Stimulated activated CD8-positive, alpha-beta memory T cell treated with anti-CD3 and anti-CD28 coated beads, Interleukin-7, amount 100 ng/mL, for 1 hour (primary cell): ENCODE results near the gene ZBTB25.
"Not testable (repeated sequence)": the region's sequence is repeated elsewhere in the genome, so short reads cannot be mapped to it uniquely, and the experiment has no call there.

Experiments used
- DNase-seq, 2 donors: peaks; one replicate each; pipeline ENCODE4 v3.0.0-alpha.2; 2020; ENCODE audit warnings: low read depth in 2 of 2

ZBTB25 gene, protein sequence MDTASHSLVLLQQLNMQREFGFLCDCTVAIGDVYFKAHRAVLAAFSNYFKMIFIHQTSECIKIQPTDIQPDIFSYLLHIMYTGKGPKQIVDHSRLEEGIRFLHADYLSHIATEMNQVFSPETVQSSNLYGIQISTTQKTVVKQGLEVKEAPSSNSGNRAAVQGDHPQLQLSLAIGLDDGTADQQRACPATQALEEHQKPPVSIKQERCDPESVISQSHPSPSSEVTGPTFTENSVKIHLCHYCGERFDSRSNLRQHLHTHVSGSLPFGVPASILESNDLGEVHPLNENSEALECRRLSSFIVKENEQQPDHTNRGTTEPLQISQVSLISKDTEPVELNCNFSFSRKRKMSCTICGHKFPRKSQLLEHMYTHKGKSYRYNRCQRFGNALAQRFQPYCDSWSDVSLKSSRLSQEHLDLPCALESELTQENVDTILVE

DNA sequence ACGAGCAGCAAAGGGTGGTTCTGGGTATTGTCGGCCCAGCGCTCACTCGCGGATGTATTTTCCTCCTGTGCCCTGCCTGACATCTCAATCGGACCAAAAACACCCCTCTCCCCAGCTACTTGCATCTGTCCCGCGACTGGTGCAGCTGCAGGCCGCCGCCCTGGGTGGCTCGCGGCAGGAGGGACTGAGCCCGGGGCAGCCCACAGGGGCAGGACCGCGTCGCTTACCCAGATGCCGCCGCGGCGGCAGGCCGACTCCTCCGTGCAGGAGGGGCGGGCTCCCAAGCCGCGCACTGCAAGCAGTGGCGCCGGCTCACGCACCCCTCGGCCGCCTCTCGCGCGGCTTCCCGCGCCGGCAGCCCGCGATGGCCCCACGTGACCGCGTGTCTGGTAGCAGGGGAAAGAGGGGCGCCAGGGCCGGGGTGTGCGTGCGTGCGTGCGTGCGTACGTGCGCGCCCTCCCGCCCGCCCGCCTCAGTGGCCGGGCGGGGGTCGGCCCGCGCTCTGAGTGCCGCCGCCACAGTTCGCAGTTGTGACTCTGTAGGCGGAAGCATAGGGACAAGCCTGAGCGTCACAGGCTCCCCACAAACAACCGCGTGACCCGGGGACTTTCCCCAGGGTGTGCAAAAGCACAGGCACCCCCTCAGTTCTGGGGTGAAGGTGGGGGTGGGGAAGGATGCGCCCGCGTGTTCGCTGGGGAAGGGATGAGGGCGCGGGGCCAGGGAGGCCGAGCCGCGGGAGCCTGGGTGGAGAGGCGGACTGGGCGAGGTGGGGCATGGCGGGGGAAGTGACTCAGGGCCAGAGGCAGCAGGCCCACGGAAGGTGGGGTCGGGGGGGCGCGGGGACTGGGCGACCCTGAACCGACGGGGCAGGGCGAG lies at the start of gene ZBTB25:
Gene ZBTB25 (minus strand): TSS at position 405 of the 876 bp plus-strand sequence. CDS start 13,305 bp downstream, outside the sequence.
- DNase-seq: peak; percentile 88 to 90

DNA sequence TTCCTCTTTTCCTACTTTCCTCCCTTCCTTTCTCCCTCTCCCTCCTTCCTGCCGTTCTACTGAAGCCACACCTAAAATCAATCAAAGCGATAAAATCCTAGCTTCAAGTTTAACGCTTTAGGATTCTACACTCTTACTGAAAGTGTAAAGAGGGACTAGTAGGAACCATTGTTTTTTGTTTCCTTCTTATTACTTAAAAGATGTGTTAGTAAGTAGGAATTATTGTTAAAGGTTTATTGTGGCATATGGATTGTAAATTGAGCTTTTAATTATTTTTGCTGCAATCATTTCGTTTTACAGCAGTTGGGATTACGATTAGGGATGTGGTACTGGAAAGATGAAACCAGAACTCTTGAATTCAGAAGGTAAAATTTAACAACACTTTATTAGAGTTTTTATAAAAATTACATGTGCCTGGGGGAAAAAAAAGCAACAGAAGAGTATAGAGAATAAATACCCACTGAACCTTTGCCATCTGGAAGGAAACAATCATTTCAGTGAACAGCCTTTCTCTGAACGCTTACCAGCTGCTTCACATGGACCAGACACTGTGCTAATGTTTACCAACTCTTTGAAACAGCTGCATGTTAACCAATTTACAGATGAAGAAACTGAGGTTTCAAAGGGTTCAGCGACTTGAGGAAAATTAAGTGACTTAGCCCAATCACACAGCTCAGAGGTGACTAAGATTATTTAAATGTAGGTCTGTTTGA lies 47.1 kb upstream of the ZBTB25 start:
- DNase-seq: no peak

DNA sequence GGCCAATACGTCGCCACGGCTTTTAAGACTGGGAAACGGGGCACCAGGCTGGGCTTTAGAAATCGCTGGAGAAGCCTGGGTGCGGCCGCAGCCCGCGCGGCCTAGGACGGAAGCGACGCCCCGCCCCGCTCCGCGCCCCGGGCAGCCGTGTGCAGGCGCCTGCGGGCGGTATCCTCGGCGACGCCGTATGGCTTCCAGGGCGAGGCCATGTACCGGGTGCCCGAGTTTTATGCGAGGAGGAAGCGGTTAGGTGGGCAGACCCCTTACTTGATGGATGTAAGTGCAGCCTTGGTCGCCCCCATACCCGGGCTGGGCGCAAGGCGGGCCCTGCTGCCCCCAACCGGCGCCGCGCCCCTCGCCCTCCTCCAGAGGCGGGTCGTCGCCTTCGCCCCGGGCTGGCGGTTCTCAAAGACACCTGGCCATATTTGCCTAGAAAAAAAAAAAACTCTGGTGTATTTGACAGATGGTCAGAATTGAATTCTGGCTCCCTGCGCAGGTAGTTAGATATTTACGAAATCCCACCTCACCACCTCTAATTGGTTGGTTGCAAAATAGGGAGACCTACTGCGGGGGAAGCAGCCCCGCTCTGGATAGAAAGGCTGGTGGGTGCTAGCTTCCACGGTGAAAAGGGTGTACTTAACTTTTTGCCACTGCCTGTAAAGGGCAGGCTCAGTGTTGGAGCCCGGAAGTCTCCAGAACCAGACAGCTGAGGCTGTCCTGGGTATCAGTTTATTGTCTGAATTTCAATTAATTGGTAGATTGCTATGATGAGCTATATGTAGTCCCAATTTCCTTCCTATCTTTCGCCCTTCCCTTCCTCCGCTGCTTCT lies 46.4 kb upstream of the ZBTB25 start, which contains the start of gene PPP1R36:
Gene PPP1R36 (plus strand): TSS at position 171 of the 830 bp plus-strand sequence. CDS start 37 bp downstream, at position 208.
- no peak for DNase-seq

DNA sequence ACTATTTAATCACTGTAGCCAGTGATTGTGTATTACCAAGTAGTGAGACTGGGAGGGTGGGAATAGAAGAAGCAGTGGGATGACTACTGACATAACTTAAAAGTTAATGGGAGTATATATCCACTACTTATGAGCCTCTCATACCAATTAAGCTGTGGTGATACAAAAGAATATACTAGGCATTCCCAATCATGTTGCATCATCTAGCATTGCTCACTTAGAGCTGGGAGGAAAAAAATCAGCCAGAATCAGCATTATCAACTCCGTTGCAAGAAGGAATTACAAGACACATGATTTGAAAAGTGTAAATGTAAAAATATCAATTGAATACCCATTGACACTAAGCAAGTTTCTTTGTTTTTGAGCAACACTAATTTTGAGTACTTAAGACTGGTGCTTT lies 45.4 kb upstream of the ZBTB25 start:
- no peak for DNase-seq

DNA sequence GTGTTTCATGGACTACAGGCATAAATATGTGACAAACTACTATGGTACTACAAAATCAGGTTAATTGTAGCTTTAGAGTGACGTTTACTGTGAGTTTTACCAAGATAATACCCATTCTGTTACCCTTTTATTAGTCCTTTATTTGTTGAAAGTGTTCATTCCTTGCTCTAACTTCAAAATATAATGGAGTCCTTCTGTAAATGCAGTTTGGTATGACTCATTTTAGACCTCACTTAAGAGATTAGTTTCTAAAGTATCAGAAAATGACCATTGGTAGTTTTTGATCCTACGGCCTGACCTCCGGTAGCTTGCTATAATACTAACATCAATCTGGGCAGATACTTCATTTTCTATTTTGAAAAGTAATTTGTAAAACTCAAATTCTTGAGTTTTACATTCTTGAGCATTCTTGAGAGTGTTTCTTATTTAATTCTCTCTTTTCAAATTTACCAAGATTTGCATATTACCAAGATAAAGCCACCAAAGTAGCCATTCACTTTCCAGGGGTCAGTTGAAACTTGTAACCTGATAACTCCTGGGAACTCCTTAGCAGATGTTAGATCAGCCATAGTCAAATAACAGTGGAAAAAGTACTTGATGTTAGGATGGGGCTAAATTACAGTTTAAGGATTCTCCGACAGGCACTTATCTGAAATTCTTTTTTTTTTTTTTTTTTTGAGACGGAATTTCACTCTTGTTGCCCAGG lies 41.1 kb upstream of the ZBTB25 start:
- DNase-seq: no peak

DNA sequence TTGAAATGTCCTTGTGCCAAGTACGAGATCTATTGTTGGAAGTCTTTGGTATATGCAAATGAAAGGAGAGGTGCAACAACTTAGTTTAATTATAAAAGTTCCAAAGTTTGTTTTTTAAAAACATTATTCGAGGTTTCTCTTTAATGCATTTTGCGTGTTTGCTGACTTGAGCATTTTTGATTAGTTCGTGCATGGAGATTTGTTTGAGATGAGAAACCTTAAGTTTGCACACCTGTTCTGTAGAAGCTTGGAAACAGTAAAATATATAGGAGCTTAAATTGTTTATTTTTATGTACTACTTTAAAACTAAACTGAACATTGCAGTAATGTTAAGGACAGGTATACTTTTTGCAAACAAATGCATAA lies 39.2 kb upstream of the ZBTB25 start:
- no peak for DNase-seq

DNA sequence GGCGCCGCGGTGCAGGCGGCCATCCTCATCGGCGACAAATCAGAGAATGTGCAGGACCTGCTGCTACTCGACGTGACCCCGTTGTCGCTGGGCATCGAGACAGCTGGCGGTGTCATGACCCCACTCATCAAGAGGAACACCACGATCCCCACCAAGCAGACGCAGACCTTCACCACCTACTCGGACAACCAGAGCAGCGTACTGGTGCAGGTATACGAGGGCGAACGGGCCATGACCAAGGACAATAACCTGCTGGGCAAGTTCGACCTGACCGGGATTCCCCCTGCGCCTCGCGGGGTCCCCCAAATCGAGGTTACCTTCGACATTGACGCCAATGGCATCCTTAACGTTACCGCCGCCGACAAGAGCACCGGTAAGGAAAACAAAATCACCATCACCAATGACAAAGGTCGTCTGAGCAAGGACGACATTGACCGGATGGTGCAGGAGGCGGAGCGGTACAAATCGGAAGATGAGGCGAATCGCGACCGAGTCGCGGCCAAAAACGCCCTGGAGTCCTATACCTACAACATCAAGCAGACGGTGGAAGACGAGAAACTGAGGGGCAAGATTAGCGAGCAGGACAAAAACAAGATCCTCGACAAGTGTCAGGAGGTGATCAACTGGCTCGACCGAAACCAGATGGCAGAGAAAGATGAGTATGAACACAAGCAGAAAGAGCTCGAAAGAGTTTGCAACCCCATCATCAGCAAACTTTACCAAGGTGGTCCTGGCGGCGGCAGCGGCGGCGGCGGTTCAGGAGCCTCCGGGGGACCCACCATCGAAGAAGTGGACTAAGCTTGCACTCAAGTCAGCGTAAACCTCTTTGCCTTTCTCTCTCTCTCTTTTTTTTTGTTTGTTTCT lies 38.6 kb upstream of the ZBTB25 start:
- no peak for DNase-seq

DNA sequence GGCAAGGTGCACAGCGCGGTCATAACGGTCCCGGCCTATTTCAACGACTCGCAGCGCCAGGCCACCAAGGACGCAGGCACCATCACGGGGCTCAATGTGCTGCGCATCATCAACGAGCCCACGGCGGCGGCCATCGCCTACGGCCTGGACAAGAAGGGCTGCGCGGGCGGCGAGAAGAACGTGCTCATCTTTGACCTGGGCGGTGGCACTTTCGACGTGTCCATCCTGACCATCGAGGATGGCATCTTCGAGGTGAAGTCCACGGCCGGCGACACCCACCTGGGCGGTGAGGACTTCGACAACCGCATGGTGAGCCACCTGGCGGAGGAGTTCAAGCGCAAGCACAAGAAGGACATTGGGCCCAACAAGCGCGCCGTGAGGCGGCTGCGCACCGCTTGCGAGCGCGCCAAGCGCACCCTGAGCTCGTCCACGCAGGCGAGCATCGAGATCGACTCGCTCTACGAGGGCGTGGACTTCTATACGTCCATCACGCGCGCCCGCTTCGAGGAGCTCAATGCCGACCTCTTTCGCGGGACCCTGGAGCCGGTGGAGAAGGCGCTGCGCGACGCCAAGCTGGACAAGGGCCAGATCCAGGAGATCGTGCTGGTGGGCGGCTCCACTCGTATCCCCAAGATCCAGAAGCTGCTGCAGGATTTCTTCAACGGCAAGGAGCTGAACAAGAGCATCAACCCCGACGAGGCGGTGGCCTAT lies 37.8 kb upstream of the ZBTB25 start:
- DNase-seq: no peak

DNA sequence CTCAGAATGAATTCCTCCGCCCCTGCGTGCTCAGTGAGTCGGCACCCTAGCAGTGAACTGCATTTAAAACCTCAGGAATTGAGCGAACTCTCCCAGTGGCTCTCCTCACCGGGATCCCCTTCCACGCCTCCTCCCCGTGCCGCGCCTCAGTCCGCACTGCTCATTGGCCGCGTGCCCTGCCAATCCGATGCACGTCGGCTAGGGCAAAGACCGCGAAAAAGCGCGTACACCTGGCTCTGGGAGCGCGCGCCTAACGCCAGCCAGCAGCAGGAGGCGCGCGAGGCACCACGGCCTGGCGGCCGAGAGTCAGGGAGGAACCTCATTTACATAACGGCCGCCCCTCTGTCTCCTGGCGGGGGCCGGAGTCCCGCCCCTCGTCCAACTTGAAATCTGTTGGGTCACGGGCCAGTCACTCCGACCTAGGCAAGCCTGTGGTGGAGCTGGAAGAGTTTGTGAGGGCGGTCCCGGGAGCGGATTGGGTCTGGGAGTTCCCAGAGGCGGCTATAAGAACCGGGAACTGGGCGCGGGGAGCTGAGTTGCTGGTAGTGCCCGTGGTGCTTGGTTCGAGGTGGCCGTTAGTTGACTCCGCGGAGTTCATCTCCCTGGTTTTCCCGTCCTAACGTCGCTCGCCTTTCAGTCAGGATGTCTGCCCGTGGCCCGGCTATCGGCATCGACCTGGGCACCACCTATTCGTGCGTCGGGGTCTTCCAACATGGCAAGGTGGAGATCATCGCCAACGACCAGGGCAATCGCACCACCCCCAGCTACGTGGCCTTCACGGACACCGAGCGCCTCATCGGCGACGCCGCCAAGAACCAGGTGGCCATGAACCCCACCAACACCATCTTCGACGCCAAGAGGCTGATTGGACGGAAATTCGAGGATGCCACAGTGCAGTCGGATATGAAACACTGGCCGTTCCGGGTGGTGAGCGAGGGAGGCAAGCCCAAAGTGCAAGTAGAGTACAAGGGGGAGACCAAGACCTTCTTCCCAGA lies 36.9 kb upstream of the ZBTB25 start, which contains the start of gene HSPA2:
Gene HSPA2 (plus strand): TSS at position 534 of the 995 bp plus-strand sequence. CDS start 109 bp downstream, at position 643.
- DNase-seq: peak; percentile 81

DNA sequence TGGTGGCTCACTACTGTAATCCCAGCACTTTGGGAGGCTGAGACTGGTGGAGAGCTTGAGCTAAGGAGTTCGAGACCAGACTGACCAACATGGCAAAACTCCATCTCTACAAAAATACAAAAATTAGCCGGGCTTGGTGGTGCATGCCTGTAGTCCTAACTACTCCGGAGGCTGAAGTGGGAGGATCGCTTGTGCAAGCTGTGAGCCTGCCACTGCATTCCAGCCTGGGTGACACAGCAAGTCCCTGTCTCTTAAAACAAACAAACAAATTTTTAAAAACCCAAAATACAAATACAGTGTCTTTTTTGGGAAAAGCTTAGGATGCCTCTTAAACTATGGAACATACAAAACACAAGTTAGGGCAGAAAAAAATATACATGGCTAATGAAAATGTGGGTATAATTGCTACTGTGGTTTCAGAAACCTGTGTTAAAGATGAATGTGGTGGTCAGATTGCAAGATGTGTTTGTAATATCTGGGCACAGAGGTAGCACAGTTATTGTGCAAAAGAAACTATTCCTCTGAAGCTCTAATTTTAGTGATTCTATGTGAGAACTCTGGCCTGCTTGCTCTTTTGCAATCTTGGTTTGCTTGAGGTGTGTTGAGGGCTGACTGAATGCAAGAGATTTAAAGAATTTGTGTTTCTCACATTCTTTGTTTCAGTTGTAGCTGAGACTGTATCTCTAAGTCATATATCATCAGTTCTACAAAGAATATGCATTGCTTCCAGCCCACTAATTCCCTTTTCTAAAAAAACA lies 33.0 kb upstream of the ZBTB25 start:
- no peak for DNase-seq

DNA sequence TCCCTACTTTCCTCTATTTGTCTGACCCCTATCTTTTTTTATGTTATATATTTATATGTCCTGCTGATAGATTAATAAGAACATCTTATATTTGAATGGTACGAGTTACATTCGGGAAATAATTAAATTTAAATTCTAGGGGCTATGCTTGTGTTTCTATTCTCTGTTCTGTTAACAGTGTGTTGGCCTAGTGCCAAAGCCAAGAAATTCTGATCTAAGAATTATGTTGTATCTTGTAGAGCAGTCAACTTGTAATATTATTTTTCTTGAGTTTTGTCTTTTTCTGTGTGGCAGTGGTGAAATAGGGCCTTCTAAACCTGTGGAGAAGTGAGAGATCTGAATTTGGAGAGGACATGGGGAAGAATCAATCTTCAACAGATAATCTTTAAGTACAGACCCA lies 27.9 kb upstream of the ZBTB25 start:
- no peak for DNase-seq

DNA sequence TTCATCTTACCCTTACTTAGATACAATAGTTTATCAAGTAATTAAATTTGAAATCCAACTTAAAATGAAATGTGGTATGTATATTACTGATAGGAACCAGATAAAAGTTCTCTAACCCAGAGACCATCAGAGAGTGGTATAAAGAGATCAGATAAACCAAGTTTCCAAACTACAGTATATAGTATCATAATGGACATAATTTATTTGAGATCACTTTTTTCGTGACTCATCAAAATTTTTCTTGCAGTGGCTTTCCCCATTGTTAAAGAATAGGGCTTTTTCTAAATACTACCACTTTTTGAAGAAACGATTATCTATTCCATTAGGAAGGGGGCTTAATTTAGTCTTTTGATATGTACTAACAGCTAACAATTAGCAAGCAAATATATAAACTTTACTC lies 21.7 kb upstream of the ZBTB25 start:
- no peak for DNase-seq

DNA sequence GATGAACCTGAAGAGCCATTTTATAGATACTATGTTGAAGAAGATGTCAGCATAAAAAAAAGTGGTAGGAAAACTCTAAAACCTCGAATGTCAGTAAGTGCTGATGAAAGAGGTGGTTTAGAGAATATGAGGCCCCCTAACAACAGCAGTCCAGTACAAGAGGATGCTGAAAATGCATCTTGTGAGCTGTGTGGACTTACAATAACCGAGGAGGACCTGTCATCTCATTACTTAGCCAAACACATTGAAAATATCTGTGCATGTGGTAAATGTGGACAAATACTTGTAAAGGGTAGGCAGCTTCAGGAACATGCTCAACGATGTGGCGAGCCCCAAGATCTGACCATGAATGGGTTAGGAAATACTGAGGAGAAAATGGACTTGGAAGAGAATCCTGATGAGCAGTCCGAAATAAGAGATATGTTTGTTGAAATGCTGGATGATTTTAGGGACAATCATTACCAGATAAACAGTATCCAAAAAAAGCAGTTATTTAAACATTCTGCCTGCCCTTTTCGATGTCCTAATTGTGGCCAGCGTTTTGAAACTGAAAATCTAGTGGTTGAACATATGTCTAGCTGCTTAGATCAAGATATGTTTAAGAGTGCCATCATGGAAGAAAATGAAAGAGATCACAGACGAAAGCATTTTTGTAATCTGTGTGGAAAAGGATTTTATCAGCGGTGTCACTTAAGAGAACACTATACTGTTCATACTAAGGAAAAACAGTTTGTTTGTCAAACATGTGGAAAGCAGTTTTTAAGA lies 19.1 kb upstream of the ZBTB25 start:
- DNase-seq: no peak

DNA sequence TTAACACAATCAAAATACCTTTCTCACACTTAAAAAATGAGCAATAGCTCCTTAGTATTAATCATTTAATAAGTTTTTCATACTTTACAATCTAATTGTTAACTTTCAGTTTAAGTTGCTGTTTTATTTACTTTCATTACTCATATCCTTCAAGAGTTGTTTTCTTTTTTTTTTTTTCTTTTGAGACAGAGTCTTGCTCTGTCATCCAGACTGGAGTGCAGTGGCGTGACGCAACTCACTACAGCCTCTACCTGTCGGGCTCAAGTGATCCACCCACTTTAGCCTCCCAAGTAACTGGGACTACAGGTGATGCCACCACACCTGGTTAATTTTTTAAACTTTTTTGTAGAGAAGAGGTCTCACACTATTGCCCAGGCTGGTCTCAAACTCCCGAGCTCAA lies 17.1 kb upstream of the ZBTB25 start:
- DNase-seq: no peak

DNA sequence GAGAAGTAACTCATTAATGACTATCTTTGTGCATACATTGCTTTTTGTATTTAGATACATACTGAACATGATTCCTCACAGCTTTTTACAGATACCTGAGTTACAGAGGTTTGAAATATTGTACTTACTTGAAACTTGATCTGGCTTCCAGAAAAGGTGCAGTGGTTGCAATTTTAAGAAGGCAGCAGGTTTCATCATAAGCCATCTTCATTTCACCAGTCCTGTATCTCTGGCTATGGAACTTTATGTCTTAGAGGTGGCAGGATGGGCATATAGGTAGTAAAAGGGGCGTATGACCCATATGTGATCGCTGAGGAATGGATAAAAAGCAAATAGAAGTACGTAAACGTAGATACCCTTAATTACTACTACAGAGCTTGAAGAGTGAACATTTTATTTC lies 14.6 kb upstream of the ZBTB25 start:
- DNase-seq: no peak

DNA sequence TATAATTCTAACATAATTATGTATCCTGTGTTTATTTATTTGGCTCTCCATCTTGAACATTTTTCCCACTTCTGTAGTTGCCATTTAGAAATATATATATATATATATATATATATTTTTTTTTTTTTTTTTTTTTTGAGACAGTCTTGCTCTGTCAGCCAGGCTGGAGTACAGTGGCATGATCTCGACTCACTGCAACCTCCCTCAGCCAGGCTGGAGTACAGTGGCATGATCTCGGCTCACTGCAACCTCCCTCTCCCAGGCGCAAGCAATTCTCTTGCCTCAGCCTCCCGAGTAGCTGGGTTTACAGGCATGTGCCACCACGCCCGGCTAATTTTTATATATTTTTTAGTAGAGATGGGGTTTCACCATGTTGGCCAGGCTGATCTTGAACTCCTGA lies 14.0 kb upstream of the ZBTB25 start:
- not testable (repeated sequence) for DNase-seq
